ENCODE data around the gene CCL7.
A peak's percentile ranks its signal among the peaks of the same experiment; 100 is the strongest.

The CCL7 gene

DNA sequence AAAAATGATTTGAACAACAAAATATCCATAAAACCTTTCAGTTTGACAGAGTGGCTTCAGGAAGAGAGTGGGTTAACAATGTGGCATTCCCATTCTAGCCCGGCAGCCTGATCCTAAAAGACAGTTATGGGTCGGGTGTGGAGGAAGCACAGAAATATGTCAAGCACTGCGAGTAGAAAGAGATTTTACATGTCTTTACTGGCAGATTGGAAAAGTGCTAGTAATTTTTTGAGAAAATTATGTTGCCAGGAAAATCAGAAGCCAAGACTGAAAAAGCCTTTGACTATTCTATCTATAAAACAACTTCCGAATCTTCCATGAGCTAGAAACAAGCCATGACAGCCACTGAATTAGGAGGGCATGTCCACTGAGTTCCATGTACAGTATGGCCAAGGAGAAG, 9.2 kb upstream of the CCL7 start:
- no peak for DNase-seq
- in situ Hi-C loops (cut with HindIII; ENCODE audit: low pct_ligation_motif_present, low pct_unique_long_range_greater_than_20kb, low sequenced_read_pairs), result no loop called here

DNA sequence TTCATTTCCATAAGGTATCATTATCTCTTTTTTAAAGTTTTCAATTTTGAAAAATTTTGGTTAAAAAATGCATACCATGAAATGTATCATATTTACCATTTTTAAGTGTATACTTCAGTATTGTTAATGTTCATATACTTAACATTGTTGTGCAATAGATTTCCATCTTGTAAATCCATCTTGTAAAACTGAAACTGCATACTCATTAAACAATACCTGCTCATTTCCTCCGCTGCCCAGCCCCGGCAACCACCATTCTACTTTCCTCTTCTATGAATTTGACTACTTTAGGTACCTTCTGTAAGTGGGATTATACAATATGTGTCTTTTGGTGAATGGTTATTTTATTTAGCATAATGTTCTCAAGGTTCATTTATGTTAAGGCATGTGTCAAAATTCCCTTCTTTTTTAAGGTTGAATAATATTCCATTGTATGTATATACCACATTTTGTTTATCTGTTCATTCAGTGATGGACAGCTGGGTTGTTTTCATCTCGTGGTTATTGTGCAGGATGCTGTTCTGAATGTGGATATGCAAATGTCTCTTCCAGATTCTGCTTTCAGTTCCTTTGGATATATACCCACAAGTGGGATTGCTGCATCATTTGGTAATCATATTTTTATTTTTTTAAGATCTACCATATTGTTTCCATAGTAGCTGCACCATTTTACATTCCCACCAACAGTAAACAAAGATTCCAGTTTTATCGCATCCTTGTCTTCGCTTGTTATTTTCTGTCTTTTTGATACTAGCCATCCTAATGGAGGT, 8.3 kb upstream of the CCL7 start:
- in situ Hi-C loops (cut with HindIII; ENCODE audit: low pct_ligation_motif_present, low pct_unique_long_range_greater_than_20kb, low sequenced_read_pairs), result no loop called here
- no peak for DNase-seq

DNA sequence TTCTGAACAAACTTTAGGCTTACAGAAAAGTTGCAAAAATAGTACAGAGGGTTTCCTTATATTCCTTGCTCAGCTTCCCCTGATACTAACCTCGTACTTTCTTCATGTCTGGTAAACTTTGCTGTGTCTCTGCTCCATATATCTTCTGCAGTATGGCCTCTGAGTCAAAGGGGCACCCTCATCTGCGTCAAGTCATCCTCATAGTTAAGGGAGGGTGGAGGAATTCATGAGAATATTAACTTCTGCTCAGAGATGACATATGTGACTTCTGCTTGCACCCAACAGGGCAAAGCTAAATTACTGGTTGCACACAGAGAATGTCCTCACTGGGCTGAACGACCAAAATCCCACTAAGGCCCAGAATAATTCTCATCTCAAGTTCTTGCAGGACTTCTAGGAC, 4.3 kb upstream of the CCL7 start:
- no peak for DNase-seq
- in situ Hi-C loops (cut with HindIII; ENCODE audit: low pct_ligation_motif_present, low pct_unique_long_range_greater_than_20kb, low sequenced_read_pairs), result no loop called here

DNA sequence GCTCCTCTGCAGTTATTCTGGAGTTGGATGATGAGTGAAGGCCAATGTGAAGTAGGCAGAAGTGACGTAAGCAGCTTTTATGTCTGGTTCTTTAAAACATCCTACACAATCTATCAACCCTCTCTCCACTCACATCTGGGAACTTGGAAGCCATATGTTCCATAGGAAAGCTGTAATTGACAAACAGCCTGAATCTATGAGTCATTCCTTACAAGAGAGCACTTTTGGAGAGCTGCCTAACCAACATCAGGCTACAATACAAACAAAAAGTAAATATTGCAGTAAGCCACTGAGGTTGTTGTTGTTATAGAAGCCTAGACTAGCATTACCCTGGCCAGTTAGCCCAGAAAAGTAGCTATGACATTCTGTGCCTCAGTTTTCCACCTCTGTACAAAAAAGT, 5.9 kb downstream of the CCL7 start:
- in situ Hi-C loops (cut with HindIII; ENCODE audit: low pct_ligation_motif_present, low pct_unique_long_range_greater_than_20kb, low sequenced_read_pairs), result no loop called here
- DNase-seq, result no peak

DNA sequence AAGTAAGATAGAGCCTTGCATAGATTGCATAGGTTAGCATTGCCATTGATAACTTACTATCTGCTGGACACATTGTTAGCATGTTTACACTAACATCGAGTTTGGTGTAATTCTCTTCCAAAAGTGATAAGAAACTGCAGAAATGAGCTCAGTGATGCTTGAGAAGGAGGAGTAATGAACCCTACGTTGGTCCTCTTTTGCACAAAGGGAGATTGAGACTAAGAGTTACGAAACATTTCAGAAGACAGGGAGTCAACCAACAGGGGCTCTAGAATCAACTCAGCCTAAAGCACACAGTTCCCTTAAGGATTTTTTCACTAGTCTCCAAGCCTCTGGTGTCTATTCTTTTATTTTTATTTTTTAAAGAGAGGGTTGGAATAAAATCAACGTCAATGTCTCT, 6.8 kb downstream of the CCL7 start:
- no peak for DNase-seq
- in situ Hi-C loops (cut with HindIII; ENCODE audit: low pct_ligation_motif_present, low pct_unique_long_range_greater_than_20kb, low sequenced_read_pairs), result no loop called here

DNA sequence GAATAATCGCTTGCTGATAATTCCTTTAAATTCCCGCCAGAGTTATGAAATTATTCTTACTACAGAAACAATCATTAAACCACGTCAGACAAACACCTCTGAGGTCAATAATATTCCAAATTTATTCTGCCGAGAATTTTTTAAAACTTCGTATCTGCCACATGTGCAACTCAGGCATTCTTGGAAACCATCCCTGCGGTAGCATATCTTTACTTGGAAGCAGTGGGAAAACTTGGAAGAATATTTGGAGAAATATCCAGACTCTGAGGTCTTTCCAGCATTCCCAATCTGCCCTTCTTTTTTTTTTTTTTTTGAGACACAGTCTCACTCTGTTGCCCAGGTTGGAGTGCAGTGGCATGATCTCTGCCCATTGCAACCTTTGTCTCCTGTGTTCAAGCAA, 13.6 kb downstream of the CCL7 start:
- DNase-seq, result no peak
- in situ Hi-C loops (cut with HindIII; ENCODE audit: low pct_ligation_motif_present, low pct_unique_long_range_greater_than_20kb, low sequenced_read_pairs), result no loop called here

DNA sequence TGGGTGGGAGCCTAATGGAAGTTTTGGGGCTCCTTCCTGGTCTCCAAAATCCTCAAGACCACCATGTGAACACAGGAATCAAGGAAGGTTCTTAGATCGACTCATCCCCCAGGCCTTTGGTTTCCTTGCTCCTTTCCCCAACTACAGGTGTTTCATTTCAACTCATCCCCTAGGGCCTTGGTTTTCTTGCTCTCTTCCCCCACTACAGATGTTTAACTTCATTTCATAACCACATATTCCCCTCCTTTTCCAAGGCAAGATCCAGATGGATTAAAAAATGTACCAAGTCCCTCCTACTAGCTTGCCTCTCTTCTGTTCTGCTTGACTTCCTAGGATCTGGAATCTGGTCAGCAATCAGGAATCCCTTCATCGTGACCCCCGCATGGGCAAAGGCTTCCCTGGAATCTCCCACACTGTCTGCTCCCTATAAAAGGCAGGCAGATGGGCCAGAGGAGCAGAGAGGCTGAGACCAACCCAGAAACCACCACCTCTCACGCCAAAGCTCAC, 15.3 kb downstream of the CCL7 start, which contains the start of gene CCL11:
CCL11 (plus strand) TSS at position 457 of the 507 bp plus-strand sequence. CDS start 67 bp downstream, outside the sequence.
- no peak for DNase-seq
- in situ Hi-C loops (cut with HindIII; ENCODE audit: low pct_ligation_motif_present, low pct_unique_long_range_greater_than_20kb, low sequenced_read_pairs), result no loop called here

DNA sequence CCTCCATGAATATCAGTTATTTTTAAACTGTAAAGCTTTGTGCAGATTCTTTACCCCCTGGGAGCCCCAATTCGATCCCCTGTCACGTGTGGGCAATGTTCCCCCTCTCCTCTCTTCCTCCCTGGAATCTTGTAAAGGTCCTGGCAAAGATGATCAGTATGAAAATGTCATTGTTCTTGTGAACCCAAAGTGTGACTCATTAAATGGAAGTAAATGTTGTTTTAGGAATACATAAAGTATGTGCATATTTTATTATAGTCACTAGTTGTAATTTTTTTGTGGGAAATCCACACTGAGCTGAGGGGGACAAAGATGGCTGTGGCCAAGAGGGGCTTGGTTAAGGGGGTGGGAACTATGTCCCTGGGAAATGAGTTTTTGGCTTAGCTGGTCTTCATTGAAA, 17.9 kb downstream of the CCL7 start:
- DNase-seq, result no peak
- in situ Hi-C loops (cut with HindIII; ENCODE audit: low pct_ligation_motif_present, low pct_unique_long_range_greater_than_20kb, low sequenced_read_pairs), result no loop called here

DNA sequence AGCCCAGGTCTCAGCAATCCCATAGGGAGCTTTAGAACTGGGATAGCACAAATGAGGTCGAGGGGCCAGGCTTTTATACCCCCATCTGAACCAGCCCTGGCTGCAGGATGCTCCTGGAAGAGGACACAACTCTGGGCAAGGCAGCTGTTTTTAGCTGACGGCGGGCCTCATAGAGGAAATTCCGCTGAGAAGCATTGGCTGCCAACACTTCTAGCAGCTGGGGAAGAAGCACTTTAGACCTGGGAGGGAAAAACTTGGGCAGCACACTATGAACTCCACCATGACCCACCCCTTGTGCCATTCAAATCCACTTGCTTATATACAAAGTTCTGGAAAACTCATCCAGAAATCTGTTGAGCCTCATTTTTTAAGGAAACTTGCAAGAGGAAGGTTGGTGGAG, 20.6 kb downstream of the CCL7 start:
- in situ Hi-C loops (cut with HindIII; ENCODE audit: low pct_ligation_motif_present, low pct_unique_long_range_greater_than_20kb, low sequenced_read_pairs), result no loop called here
- no peak for DNase-seq

DNA sequence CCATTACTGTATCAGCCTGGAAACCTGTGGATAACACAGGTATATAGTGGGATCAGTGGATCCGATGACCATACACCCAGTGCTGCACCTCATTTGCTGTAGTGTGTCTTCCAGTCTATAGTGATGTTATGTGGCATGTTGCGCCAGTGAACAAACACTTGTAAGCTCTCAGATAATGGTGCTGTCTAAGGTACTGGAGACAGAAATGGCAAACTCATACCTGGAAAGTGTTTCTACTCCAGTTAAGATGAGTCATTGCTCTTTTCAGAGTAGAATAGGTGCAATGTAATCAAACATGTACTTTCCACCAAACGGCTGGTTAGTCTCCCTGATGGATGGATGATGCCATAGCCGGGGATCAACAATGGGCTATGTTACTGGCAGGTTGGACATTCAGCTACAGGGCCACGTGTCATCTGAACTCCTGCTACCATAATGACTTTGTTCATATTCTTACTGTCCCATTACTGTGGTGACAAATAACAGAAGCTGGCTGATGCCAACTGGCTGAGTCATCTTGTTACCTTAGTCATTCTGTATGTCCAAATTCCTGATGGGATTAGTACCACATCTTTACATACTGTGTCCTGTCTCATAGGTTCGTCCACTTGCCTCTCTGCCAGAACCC, 21.8 kb downstream of the CCL7 start:
- in situ Hi-C loops (cut with HindIII; ENCODE audit: low pct_ligation_motif_present, low pct_unique_long_range_greater_than_20kb, low sequenced_read_pairs), result no loop called here
- DNase-seq, result no peak

DNA sequence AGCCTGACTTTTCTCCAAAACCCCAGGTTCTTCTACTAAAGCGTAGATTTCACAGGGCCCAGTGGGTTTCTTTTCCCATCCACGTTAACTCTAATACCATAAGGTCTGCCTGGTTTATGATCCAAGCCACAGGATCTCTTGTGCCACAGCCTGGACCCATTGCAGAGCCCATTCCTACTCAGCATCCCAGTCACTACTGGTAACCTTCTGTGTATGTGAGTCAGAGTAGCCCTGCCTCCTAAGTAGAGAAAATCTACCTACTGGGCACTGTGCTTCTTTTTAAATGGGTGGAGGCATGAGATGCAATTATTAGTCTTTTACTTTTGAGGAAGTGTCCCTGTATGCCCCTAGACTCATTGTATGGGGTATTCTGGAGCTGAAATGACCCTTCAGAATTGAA, 29.0 kb downstream of the CCL7 start:
- DNase-seq, result no peak
- in situ Hi-C loops (cut with HindIII; ENCODE audit: low pct_ligation_motif_present, low pct_unique_long_range_greater_than_20kb, low sequenced_read_pairs), result no loop called here

DNA sequence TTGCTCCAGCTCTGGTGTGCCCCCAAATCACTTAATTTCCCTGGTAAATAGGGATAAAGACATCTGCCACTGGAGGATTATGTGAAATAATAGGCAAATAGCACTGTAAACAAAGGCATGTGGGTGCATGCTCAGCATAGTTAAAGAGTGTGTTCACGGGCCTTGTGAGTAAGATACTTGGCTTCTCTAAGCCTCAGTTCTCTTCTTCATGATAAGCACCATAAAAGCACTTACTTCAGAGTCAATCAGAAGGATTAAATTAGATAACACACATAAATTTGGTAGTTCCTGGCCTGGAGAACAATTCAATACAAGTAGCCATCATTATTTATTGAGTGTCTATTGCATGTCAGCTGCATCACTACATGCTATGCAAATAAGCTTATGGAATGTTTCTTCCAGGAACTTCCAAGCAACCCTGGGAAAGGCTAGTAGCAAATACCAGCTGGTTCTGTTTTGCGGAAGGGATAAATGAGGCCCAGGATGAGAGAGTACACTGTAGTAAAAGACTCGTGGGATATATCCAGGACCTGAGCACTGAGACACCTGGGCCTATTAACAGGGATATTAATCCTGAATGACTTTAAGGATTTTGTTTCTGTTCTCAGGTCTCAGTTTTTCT, 30.0 kb downstream of the CCL7 start:
- no peak for DNase-seq
- in situ Hi-C loops (cut with HindIII; ENCODE audit: low pct_ligation_motif_present, low pct_unique_long_range_greater_than_20kb, low sequenced_read_pairs), result loop anchor here (25.0 kb wide), 1 partner anchor 88 kb away; no protein-coding TSS in a partner anchor

DNA sequence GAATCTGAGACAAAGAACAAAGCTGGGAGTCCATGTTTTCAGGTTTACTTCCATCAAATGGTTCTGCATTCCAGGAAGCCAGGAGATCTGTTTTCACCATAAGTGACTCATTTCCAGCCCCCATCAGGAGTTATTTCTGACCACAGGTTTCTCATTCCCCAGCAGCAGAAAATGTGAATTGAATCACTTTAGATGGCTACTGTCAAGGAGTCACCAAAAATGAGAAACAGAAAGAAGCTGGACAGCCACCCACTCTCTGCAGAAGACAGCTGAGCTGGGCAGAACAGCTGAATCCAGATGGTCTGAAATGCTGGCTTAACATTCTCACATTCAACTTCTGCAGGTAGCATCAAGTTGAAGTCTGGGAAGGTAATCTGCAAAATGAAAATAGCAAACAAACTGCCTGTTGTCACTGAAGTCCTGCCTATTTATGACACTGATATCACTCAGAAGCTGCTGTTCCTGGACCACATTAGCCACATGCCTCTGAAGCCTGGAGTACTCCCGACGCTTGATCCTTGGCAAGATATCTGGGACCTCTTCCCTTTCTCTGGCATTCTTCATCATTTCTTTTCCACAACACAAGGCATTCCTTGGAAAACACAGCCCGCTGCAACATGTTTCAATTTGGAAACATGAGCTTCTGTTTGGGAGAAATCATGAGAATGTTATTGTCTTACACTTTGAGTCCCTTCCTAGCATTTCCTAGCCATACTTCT, 30.8 kb downstream of the CCL7 start:
- DNase-seq, result peak; percentile 22
- in situ Hi-C loops (cut with HindIII; ENCODE audit: low pct_ligation_motif_present, low pct_unique_long_range_greater_than_20kb, low sequenced_read_pairs), result loop anchor here (25.0 kb wide), 1 partner anchor 89 kb away; no protein-coding TSS in a partner anchor

DNA sequence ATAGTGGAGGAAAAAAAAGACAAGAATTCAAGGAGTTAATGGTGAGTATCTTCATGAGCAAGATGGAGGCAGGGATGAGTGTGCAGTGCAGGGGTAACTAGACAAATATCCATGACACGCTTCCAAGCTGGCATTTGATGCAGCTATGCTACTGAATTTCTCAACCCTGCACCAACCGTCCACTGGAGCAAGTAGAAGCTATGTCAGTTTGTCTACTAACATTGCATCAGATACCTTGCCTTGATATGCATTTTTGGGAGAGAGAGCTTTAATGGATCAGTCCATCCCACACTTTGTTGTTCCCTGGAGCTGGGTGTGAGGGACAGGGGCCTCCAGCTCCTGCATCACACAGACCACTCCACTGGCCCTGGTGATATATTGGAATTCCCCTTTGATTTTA, 32.0 kb downstream of the CCL7 start:
- in situ Hi-C loops (cut with HindIII; ENCODE audit: low pct_ligation_motif_present, low pct_unique_long_range_greater_than_20kb, low sequenced_read_pairs), result loop anchor here (25.0 kb wide), 1 partner anchor 90 kb away; no protein-coding TSS in a partner anchor
- no peak for DNase-seq

DNA sequence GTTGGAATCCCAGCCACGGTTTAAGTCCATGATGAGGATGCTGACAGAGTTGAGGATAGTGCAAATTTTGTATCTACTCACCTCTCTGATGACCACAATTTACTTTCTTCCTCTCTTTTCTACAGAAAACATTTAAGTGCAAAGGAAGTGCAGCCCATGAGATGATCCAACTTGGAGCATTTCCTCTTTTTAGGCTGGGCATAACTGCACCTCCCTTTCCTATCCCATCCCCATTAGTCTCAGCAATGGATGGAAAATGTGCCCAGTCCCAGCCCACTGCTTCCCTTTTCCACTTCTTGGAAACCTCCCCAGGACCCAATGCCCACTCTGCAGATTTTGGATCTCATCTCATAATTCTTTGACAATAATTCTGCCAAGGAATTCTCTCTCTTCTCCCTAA, 32.6 kb downstream of the CCL7 start:
- in situ Hi-C loops (cut with HindIII; ENCODE audit: low pct_ligation_motif_present, low pct_unique_long_range_greater_than_20kb, low sequenced_read_pairs), result loop anchor here (25.0 kb wide), 1 partner anchor 90 kb away; no protein-coding TSS in a partner anchor
- DNase-seq, result no peak

DNA sequence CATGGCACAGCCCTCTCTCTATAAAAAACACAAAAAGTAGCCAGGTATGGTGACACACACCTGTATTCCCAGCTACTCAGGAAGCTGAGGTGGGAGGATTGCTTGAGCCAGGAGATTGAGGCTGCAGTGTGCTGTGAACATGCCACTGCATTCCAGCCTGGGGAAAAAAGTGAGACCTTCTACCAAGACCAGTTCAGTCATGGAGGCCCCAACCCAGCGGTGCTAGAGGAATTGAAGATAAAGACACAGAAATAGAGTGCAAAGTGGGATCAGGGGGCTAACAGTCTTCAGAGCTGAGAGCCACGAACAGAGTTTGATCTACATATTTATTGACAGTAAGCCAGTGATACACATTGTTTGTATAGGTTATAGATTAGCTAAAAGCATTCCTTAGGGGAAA, 33.6 kb downstream of the CCL7 start:
- DNase-seq, result no peak
- in situ Hi-C loops (cut with HindIII; ENCODE audit: low pct_ligation_motif_present, low pct_unique_long_range_greater_than_20kb, low sequenced_read_pairs), result loop anchor here (25.0 kb wide), 1 partner anchor 91 kb away; no protein-coding TSS in a partner anchor

DNA sequence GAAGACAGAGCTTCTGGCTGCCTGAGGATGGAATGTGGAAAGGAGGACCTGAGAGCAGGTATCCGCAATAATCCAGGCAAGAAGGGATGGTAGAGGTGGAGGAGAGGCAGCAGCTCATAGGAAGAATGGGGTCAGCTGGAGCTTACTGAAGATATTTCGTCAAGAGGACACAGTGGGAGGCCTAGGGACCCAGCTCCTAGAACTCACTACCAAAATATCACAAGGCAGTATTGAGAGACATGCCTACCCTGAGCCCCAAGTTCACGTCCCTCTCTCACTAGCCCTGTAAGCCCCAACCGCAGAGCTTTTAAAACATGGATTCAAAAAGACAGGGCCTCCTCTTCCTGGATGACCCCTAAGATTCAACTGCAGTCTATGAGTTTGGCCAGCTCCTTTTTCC, 35.0 kb downstream of the CCL7 start:
- DNase-seq, result no peak
- in situ Hi-C loops (cut with HindIII; ENCODE audit: low pct_ligation_motif_present, low pct_unique_long_range_greater_than_20kb, low sequenced_read_pairs), result loop anchor here (25.0 kb wide), 1 partner anchor 93 kb away; no protein-coding TSS in a partner anchor

DNA sequence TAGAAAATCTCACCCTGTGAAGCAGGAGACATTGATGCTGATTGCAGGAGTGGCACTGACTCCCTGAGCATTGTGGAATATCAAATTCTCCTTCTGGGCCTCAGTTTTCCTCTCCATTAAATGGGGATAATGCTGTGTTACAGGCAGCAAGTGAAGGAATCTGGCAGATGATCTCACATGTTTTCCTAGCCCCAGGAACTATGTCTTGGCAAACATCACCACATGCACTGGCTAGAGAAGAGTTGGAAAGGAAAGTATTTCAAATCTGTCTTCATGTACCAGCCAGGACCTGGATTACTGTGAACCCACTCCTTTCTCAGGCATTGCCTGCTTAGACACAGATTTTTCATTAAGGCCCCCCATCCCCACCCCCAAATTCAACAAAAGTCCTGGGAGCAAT, 35.6 kb downstream of the CCL7 start:
- no peak for DNase-seq
- in situ Hi-C loops (cut with HindIII; ENCODE audit: low pct_ligation_motif_present, low pct_unique_long_range_greater_than_20kb, low sequenced_read_pairs), result loop anchor here (25.0 kb wide), 1 partner anchor 93 kb away; no protein-coding TSS in a partner anchor

DNA sequence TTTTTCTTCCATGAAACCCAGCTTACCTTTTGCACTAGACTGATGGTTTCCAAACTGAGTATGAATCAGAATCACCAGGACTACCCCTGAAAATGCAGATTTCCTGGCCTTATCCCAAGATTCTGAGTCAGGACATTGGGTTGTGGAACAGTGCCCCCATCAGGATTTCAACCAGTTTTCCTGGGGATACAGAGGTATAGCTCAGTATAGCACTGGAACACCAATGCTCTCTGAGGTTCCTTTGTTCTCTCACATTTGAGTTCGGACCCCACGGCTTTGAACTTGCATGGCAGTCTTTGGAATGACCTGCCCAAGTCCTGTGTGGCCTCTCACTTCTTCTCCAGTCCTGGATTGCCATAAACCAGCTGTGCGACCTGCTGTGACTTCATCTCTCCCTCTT, 36.4 kb downstream of the CCL7 start:
- in situ Hi-C loops (cut with HindIII; ENCODE audit: low pct_ligation_motif_present, low pct_unique_long_range_greater_than_20kb, low sequenced_read_pairs), result loop anchor here (25.0 kb wide), 1 partner anchor 94 kb away; no protein-coding TSS in a partner anchor
- DNase-seq, result peak; percentile 58
